ENCODE results near the gene SPOCK2. TPM values are rescaled to one million over a fixed set of nuclear protein-coding genes. Genes with fewer than 3 reads are reported as not detected.

Gene SPOCK2
- total RNA-seq, 1 experiment from 2014 or later = 1.8 TPM

GRCh38 chr10:72031706-72032105, 56.6 kb downstream of the SPOCK2 start:
- H3K4me3 Mint-ChIP-seq = no peak overlapping the region
- no CpG with 5 or more reads among the region's 10 CpGs for WGBS (ENCODE audit: extremely low coverage, insufficient read length, low lambda C conversion rate)
- TF ChIP-seq CTCF (conservative IDR thresholded peaks at IDR 0.05) = no peak

More at GRCh38 chr10:72031706-72032105, 56.6 kb downstream of the SPOCK2 start:
- Histone ChIP-seq H3K4me2 (ENCODE audit: insufficient read depth, insufficient read length, low read length) (no peak overlapping the region), H3K14ac (ENCODE audit: insufficient read depth, low read length) (no peak overlapping the region), H3K79me2 (ENCODE audit: insufficient read depth, low read length) (no peaks in the 10 kb centered on the region; the same call in 1 of the 2 replicates), H2BK12ac (ENCODE audit: insufficient read length, low read depth, low read length) (no peak overlapping the region), H3K4me1 (ENCODE audit: insufficient read depth, low read length) (no peaks in the 10 kb centered on the region), H3K18ac (ENCODE audit: insufficient read length, low read depth, low read length) (no peak overlapping the region), H3K56ac (ENCODE audit: insufficient read length, low read depth, low read length) (no peak overlapping the region), H3K23me2 (ENCODE audit: insufficient read length, low read depth, low read length, poor library complexity, severe bottlenecking) (no peaks in the 10 kb centered on the region), H4K91ac (ENCODE audit: insufficient read length, low read depth, low read length) (no peak overlapping the region), H4K20me1 (ENCODE audit: control insufficient read depth, insufficient read depth, insufficient read length) (no peaks in the 10 kb centered on the region), H2BK5ac (ENCODE audit: insufficient read length, low read length) (no peak overlapping the region), H4K5ac (ENCODE audit: insufficient read length, low read depth, low read length) (no peak overlapping the region), H3K79me1 (ENCODE audit: insufficient read depth, low read depth, low read length, poor library complexity, severe bottlenecking) (no peaks in the 10 kb centered on the region), H3K27me3 (ENCODE audit: insufficient read depth, low read length) (no peaks in the 10 kb centered on the region), H2AFZ (ENCODE audit: low read length) (no peak overlapping the region), H3K9me3 (ENCODE audit: control insufficient read depth, low read depth, low read length) (no peaks in the 10 kb centered on the region), H3K27ac (ENCODE audit: insufficient read length, low read depth, low read length) (no peak overlapping the region), H3K4ac (ENCODE audit: low read depth, low read length) (no peak overlapping the region), H2AK5ac (ENCODE audit: insufficient read length, low read length) (no peak overlapping the region), H2BK120ac (ENCODE audit: low read depth, low read length, poor library complexity, severe bottlenecking) (no peak overlapping the region), H3K9ac (ENCODE audit: extremely low read depth, insufficient read length, low read length) (no peak overlapping the region), H2BK15ac (ENCODE audit: low read depth, low read length) (no peak overlapping the region), H3T11ph (ENCODE audit: low read length) (no peak overlapping the region), H3K23ac (ENCODE audit: insufficient read length, low read depth, low read length) (no peak overlapping the region), H4K8ac (replicated peaks; ENCODE audit: insufficient read length, low read depth, low read length) (no peak overlapping the region), H2BK20ac (ENCODE audit: low read depth, low read length, poor library complexity, severe bottlenecking) (no peak overlapping the region)
- H3K4me1 Mint-ChIP-seq = no peaks in the 10 kb centered on the region; a peak in 1 of 4 replicates
- no peaks in the 10 kb centered on the region for H3K9me3 Mint-ChIP-seq
- peaks cover 6% of the 10 kb centered on the region for H3K27me3 Mint-ChIP-seq (ENCODE audit: low read depth)
- no peaks in the 10 kb centered on the region for H3K36me3 Mint-ChIP-seq (ENCODE audit: insufficient read depth in 1 of 3, low read depth in 3 of 3)
- no peak overlapping the region for H3K27ac Mint-ChIP-seq
- no peak for DNase-seq
